ENCODE data around the gene MRPL53. TPM values are rescaled to one million over a fixed set of nuclear protein-coding genes. Genes with fewer than 3 reads are reported as not detected.
A peak's percentile ranks its signal among the peaks of the same experiment; 100 is the strongest.

MRPL53 gene
- total and polyA plus RNA-seq, 2 of the 13 experiments (the other 11 are each of a cell fraction or from before 2014, with no cell fraction given): 34.3 to 51.9 TPM

- Histone ChIP-seq H3K4me3 (replicated peaks in 1 of 3; ENCODE audit: insufficient read depth in 1 of 3, low read depth in 2 of 3, low read length in 3 of 3) (peak within 1 kb of the TSS; percentile 76 to 92 (median 88)), H4K20me1 (ENCODE audit: insufficient read depth, low read length) (peaks cover 4% of the 10 kb centered on the region; the same call in 1 of the 2 replicates), H3K4me1 (ENCODE audit: insufficient read depth, low read length) (peaks cover 41% of the 10 kb centered on the region), H3K36me3 (replicated peaks in 1 of 2; ENCODE audit: control insufficient read depth in 1 of 2, insufficient read depth in 2 of 2, low read length in 2 of 2) (peaks cover 1 to 24% of the 10 kb centered on the region in 2 experiments), H3K27me3 (ENCODE audit: control insufficient read depth in 1 of 2, insufficient read depth in 2 of 2, low read length in 2 of 2) (no peaks in the 10 kb centered on the region; a peak in 1 of 5 replicates), H3K9ac (ENCODE audit: insufficient read depth, low read depth, low read length) (peak within 1 kb of the TSS; percentile 87), H3K4me2 (ENCODE audit: low read depth, low read length) (peak within 1 kb of the TSS; percentile 98), H3K27ac (ENCODE audit: extremely low read length, insufficient read depth, low read length) (peak within 1 kb of the TSS; percentile 89), H2AFZ (ENCODE audit: low read length) (no peak within 1 kb of the TSS), H3K9me3 (ENCODE audit: low read length) (no peaks in the 10 kb centered on the region), H3K79me2 (ENCODE audit: insufficient read depth, low read length) (peaks cover 28% of the 10 kb centered on the region)
- POLR2A ChIA-PET: interaction anchor here (0.6 to 12.4 kb wide), 24 partner anchors 10 to 1245 kb away, joined by 3 to 342 read pairs (median 9); partner anchors contain the start of genes AUP1, C2orf81, CCDC142 and DQX1
- WGBS (ENCODE audit: low lambda C conversion rate): 2% methylated on average over 27 of the region's 38 CpGs
- CTCF ChIA-PET (ENCODE audit: low intra/inter-chr PET ratio, low total read pairs): no interaction called here
- ATAC-seq: peak; percentile 92
- TSS peak; percentile 66 for BruUV-seq (replicated peaks)
- in situ Hi-C loops (cut with HindIII; ENCODE audit: extremely low pct_ligation_motif_present, low pct_unique_long_range_greater_than_20kb) (no loop called here), intact Hi-C loops (cut with micrococcal nuclease; ENCODE audit: unreplicated experiment) (loop anchor here (1.0 to 2.0 kb wide), 3 partner anchors 14 to 70 kb away; partner anchors contain the start of genes AUP1, HTRA2 and MRPL53)
- peak; percentile 96 for FAIRE-seq
- peak; percentile 100 for DNase-seq (ENCODE audit: low spot score)
- peak; percentile 96 for TF ChIP-seq KDM2A (CRISPR knock-in tag; IDR thresholded peaks at IDR 0.05; ENCODE audit: borderline replicate concordance, low read depth)
- TF ChIP-seq NFATC3 (CRISPR knock-in tag; IDR thresholded peaks at IDR 0.05): no peak
- TF ChIP-seq NCOA1 (CRISPR knock-in tag; IDR thresholded peaks at IDR 0.05): no peak
- peak; percentile 82 for TF ChIP-seq KDM5A (IDR thresholded peaks at IDR 0.05; ENCODE audit: borderline replicate concordance, low read length)
- TF ChIP-seq, protein P1, sequence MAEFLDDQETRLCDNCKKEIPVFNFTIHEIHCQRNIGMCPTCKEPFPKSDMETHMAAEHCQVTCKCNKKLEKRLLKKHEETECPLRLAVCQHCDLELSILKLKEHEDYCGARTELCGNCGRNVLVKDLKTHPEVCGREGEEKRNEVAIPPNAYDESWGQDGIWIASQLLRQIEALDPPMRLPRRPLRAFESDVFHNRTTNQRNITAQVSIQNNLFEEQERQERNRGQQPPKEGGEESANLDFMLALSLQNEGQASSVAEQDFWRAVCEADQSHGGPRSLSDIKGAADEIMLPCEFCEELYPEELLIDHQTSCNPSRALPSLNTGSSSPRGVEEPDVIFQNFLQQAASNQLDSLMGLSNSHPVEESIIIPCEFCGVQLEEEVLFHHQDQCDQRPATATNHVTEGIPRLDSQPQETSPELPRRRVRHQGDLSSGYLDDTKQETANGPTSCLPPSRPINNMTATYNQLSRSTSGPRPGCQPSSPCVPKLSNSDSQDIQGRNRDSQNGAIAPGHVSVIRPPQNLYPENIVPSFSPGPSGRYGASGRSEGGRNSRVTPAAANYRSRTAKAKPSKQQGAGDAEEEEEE (CRISPR knock-in tag; IDR thresholded peaks at IDR 0.05; ENCODE audit: borderline replicate concordance): no peak
- TF ChIP-seq RBM39 (IDR thresholded peaks at IDR 0.05; ENCODE audit: low read depth, low read length, poor library complexity, severe bottlenecking): peak; percentile 13
- TF ChIP-seq ETV6 (CRISPR knock-in tag; conservative IDR thresholded peaks at IDR 0.05): no peak
- TF ChIP-seq, protein P2, sequence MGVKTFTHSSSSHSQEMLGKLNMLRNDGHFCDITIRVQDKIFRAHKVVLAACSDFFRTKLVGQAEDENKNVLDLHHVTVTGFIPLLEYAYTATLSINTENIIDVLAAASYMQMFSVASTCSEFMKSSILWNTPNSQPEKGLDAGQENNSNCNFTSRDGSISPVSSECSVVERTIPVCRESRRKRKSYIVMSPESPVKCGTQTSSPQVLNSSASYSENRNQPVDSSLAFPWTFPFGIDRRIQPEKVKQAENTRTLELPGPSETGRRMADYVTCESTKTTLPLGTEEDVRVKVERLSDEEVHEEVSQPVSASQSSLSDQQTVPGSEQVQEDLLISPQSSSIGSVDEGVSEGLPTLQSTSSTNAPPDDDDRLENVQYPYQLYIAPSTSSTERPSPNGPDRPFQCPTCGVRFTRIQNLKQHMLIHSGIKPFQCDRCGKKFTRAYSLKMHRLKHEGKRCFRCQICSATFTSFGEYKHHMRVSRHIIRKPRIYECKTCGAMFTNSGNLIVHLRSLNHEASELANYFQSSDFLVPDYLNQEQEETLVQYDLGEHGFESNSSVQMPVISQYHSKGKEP (CRISPR knock-in tag; IDR thresholded peaks at IDR 0.05): no peak
- TF ChIP-seq MED1 (CRISPR knock-in tag; IDR thresholded peaks at IDR 0.05): peak; percentile 4; the same call in 1 of the 2 replicates
- TF ChIP-seq BRCA1 (CRISPR knock-in tag; IDR thresholded peaks at IDR 0.05): no peak
- no peak for TF ChIP-seq KDM3A (CRISPR knock-in tag; IDR thresholded peaks at IDR 0.05; ENCODE audit: low read depth)
- TF ChIP-seq ARID2 (CRISPR knock-in tag; IDR thresholded peaks at IDR 0.05; ENCODE audit: borderline replicate concordance): peak; percentile 71
- TF ChIP-seq HMGXB3 (CRISPR knock-in tag; IDR thresholded peaks at IDR 0.05; ENCODE audit: borderline replicate concordance): peak; percentile 98
- no peak for TF ChIP-seq XRCC5 (optimal IDR thresholded peaks at IDR 0.05; ENCODE audit: low read length)
- no peak for TF ChIP-seq NONO (IDR thresholded peaks at IDR 0.05)
- peak; percentile 31; the same call in 1 of the 2 replicates for TF ChIP-seq NONO (CRISPR knock-in tag; conservative IDR thresholded peaks at IDR 0.05)
Observed at GRCh38 chr2:74458132-74458937, 14.1 kb downstream of the MRPL53 start, which contains the start of gene WBP1. WBP1 (plus strand) TSS chr2:74458438; CDS start chr2:74458603, 165 bp downstream.

All from HepG2 (cell line).